ENCODE results near the gene CEP95. TPM values are rescaled to one million over a fixed set of nuclear protein-coding genes. Genes with fewer than 3 reads are reported as not detected.
A peak's percentile ranks its signal among the peaks of the same experiment; 100 is the strongest.

Gene CEP95
- total and polyA plus RNA-seq, 5 experiments from 2014 or later: 8.6 to 153 (median 20.1) TPM

- Mint-ChIP-seq H3K27ac (peak overlapping the region; percentile 99 to 100 (median 100)), H3K27me3 (peaks cover 0 to 6% (median 0%) of the 10 kb centered on the region in 5 donors), H3K4me1 (peaks cover 37 to 85% (median 70%) of the 10 kb centered on the region in 4 donors), H3K9me3 (peaks cover 0 to 6% (median 0%) of the 10 kb centered on the region in 9 donors), H3K4me3 (peak overlapping the region; percentile 98 to 100 (median 100)), H3K36me3 (peaks cover 23 to 82% (median 54%) of the 10 kb centered on the region in 3 donors)
- ATAC-seq (no peak), DNase-seq (peak in 1 of 10 donors; percentile 3)
- POLR2A ChIA-PET: interaction anchor here (1.2 to 4.9 kb wide), 7 partner anchors 7 to 483 kb away, joined by 5 to 233 read pairs (median 21); partner anchors contain the start of genes ICAM2, PECAM1, POLG2 and SMURF2
Observed at GRCh38 chr17:64503821-64504768, 2.7 kb upstream of the CEP95 start.

GRCh38 chr17:64504769-64505339 lies 1.9 kb upstream of the CEP95 start:
- DNase-seq (no peak), ATAC-seq (no peak)
- Mint-ChIP-seq H3K9me3 (peaks cover 0 to 6% (median 0%) of the 10 kb centered on the region in 9 donors), H3K36me3 (peaks cover 23 to 79% (median 54%) of the 10 kb centered on the region in 3 donors), H3K4me3 (peak overlapping the region; percentile 98 to 100 (median 100)), H3K27ac (peak overlapping the region; percentile 99 to 100 (median 100)), H3K27me3 (peaks cover 0 to 6% (median 0%) of the 10 kb centered on the region in 5 donors), H3K4me1 (peaks cover 36 to 83% (median 69%) of the 10 kb centered on the region in 4 donors)
- POLR2A ChIA-PET: interaction anchor here (0.5 to 4.9 kb wide), 33 partner anchors 8 to 807 kb away, joined by 3 to 233 read pairs (median 5); partner anchors contain the start of genes CCDC47, DDX42, ICAM2 and LIMD2

- POLR2A ChIA-PET: interaction anchor here (0.5 to 4.9 kb wide), 49 partner anchors 8 to 974 kb away, joined by 3 to 233 read pairs (median 4); partner anchors contain the start of genes CCDC47, DDX42, ERN1 and ICAM2
- Mint-ChIP-seq H3K27ac (peak overlapping the region; percentile 99 to 100 (median 100)), H3K27me3 (peaks cover 0 to 6% (median 0%) of the 10 kb centered on the region in 5 donors), H3K9me3 (peaks cover 0 to 6% (median 0%) of the 10 kb centered on the region in 9 donors), H3K4me3 (peak overlapping the region; percentile 98 to 100 (median 100)), H3K36me3 (peaks cover 23 to 79% (median 50%) of the 10 kb centered on the region in 3 donors), H3K4me1 (peaks cover 33 to 83% (median 64%) of the 10 kb centered on the region in 4 donors)
- ATAC-seq (peak; percentile 42 to 45), DNase-seq (peak; percentile 75 to 95 (median 90))
Observed at GRCh38 chr17:64505340-64506200, 1.2 kb upstream of the CEP95 start.

- H3K4me1 Mint-ChIP-seq: peaks cover 34 to 82% (median 59%) of the 10 kb centered on the region in 4 donors
- POLR2A ChIA-PET: interaction anchor here (0.6 to 4.9 kb wide), 50 partner anchors 10 to 975 kb away, joined by 3 to 233 read pairs (median 5); partner anchors contain the start of genes CCDC47, DDX42, ERN1 and ICAM2
- H3K9me3 Mint-ChIP-seq: peaks cover 0 to 6% (median 0%) of the 10 kb centered on the region in 9 donors
- peaks cover 23 to 79% (median 44%) of the 10 kb centered on the region in 3 donors for H3K36me3 Mint-ChIP-seq
- H3K4me3 Mint-ChIP-seq: peak within 1 kb of the TSS; percentile 98 to 100 (median 100)
- peak within 1 kb of the TSS; percentile 99 to 100 (median 100) for H3K27ac Mint-ChIP-seq
- ATAC-seq: peak in 1 of 2 donors; percentile 63
- DNase-seq: peak; percentile 92 to 99 (median 97)
- peaks cover 0 to 6% (median 0%) of the 10 kb centered on the region in 5 donors for H3K27me3 Mint-ChIP-seq
Observed at GRCh38 chr17:64506201-64506575, 589 bp upstream of the CEP95 start, which contains the start of gene DDX5. TSS of gene DDX5 (minus strand) at chr17:64506289. CDS start at chr17:64506119, 170 bp downstream.

- H3K4me1 Mint-ChIP-seq: peaks cover 28 to 78% (median 54%) of the 10 kb centered on the region in 4 donors
- ATAC-seq (peak; percentile 40 to 45), DNase-seq (peak in 9 of 10 donors; percentile 17 to 78 (median 51))
- H3K4me3 Mint-ChIP-seq: peak overlapping the region; percentile 98 to 100 (median 100)
- peaks cover 0 to 6% (median 0%) of the 10 kb centered on the region in 9 donors for H3K9me3 Mint-ChIP-seq
- peaks cover 23 to 77% (median 35%) of the 10 kb centered on the region in 3 donors for H3K36me3 Mint-ChIP-seq
- peak overlapping the region; percentile 99 to 100 (median 100) for H3K27ac Mint-ChIP-seq
- POLR2A ChIA-PET: interaction anchor here (0.6 to 4.9 kb wide), 40 partner anchors 8 to 885 kb away, joined by 3 to 233 read pairs (median 5); partner anchors contain the start of genes ICAM2, LIMD2, LRRC37A3 and MAP3K3
- H3K27me3 Mint-ChIP-seq: peaks cover 0 to 6% (median 0%) of the 10 kb centered on the region in 5 donors
Observed at GRCh38 chr17:64507413-64507782, 621 bp downstream of the CEP95 start.

GRCh38 chr17:64508683-64509082 lies 1.9 kb downstream of the CEP95 start:
- POLR2A ChIA-PET: interaction anchor here (2.2 kb wide), 1 partner anchor 12 kb away, joined by 8 read pairs; the partner anchor contains the start of gene POLG2
- Mint-ChIP-seq H3K36me3 (peaks cover 15 to 77% (median 24%) of the 10 kb centered on the region in 3 donors), H3K27ac (no peak overlapping the region), H3K27me3 (peaks cover 0 to 6% (median 0%) of the 10 kb centered on the region in 5 donors), H3K4me3 (peak overlapping the region in 9 of 10 donors; percentile 58 to 100 (median 98)), H3K9me3 (peaks cover 0 to 6% (median 0%) of the 10 kb centered on the region in 9 donors), H3K4me1 (peaks cover 23 to 74% (median 48%) of the 10 kb centered on the region in 4 donors)
- no peak for ATAC-seq
- no peak for DNase-seq

GRCh38 chr17:64509179-64509578 lies 2.4 kb downstream of the CEP95 start:
- Mint-ChIP-seq H3K27ac (no peak overlapping the region), H3K27me3 (peaks cover 0 to 6% (median 0%) of the 10 kb centered on the region in 5 donors), H3K4me3 (peak overlapping the region in 8 of 10 donors; percentile 28 to 100 (median 42)), H3K9me3 (peaks cover 0 to 6% (median 0%) of the 10 kb centered on the region in 9 donors), H3K36me3 (peaks cover 15 to 77% (median 21%) of the 10 kb centered on the region in 3 donors), H3K4me1 (peaks cover 23 to 69% (median 44%) of the 10 kb centered on the region in 4 donors)
- DNase-seq (no peak), ATAC-seq (no peak)
- POLR2A ChIA-PET: interaction anchor here (2.2 kb wide), 1 partner anchor 13 kb away, joined by 8 read pairs; the partner anchor contains the start of gene POLG2

GRCh38 chr17:64515419-64515818 lies 8.6 kb downstream of the CEP95 start:
- peaks cover 0 to 97% (median 8%) of the 10 kb centered on the region in 3 donors for H3K36me3 Mint-ChIP-seq
- H3K4me1 Mint-ChIP-seq: peaks cover 19 to 41% (median 26%) of the 10 kb centered on the region in 4 donors
- H3K27me3 Mint-ChIP-seq: no peaks in the 10 kb centered on the region
- DNase-seq (no peak), ATAC-seq (no peak)
- POLR2A ChIA-PET: interaction anchor here (1.1 to 1.8 kb wide), 2 partner anchors 9 to 10 kb away, joined by 4 to 10 read pairs; partner anchors contain the start of genes CEP95 and DDX5
- H3K4me3 Mint-ChIP-seq: no peak overlapping the region
- peak overlapping the region in 4 of 10 donors; percentile 3 to 25 (median 20) for H3K27ac Mint-ChIP-seq
- no peaks in the 10 kb centered on the region for H3K9me3 Mint-ChIP-seq

- H3K27ac Mint-ChIP-seq: peak overlapping the region in 2 of 10 donors; percentile 17 to 27
- H3K4me1 Mint-ChIP-seq: peaks cover 16 to 37% (median 25%) of the 10 kb centered on the region in 4 donors
- H3K4me3 Mint-ChIP-seq: no peak overlapping the region
- H3K27me3 Mint-ChIP-seq: no peaks in the 10 kb centered on the region
- H3K9me3 Mint-ChIP-seq: no peaks in the 10 kb centered on the region
- POLR2A ChIA-PET: interaction anchor here (1.1 to 1.8 kb wide), 2 partner anchors 9 to 11 kb away, joined by 4 to 10 read pairs; partner anchors contain the start of genes CEP95 and DDX5
- peaks cover 0 to 94% (median 8%) of the 10 kb centered on the region in 3 donors for H3K36me3 Mint-ChIP-seq
- ATAC-seq (no peak), DNase-seq (no peak)
Observed at GRCh38 chr17:64515829-64516228, 9.1 kb downstream of the CEP95 start.

GRCh38 chr17:64519601-64520000 lies 12.8 kb downstream of the CEP95 start:
- H3K36me3 Mint-ChIP-seq: peaks cover 0 to 90% (median 8%) of the 10 kb centered on the region in 3 donors
- DNase-seq (no peak), ATAC-seq (no peak)
- H3K27ac Mint-ChIP-seq: no peak overlapping the region
- H3K9me3 Mint-ChIP-seq: no peaks in the 10 kb centered on the region
- H3K27me3 Mint-ChIP-seq: no peaks in the 10 kb centered on the region
- H3K4me1 Mint-ChIP-seq: peaks cover 11 to 24% (median 14%) of the 10 kb centered on the region in 4 donors
- no peak overlapping the region for H3K4me3 Mint-ChIP-seq
- POLR2A ChIA-PET: interaction anchor here (0.6 to 1.9 kb wide), 4 partner anchors 12 to 1512 kb away, joined by 3 to 13 read pairs (median 4); partner anchors contain the start of gene CEP95
